HG03342 (cell line): Measurements from ENCODE around the gene MRPL38.
"Not testable (repeated sequence)": the region's sequence is repeated elsewhere in the genome, so short reads cannot be mapped to it uniquely, and the experiment has no call there.

Experiments
- ATAC-seq: cut with Tn5 transposase; IDR thresholded peaks from one replicate; pipeline ENCODE4 v1.9.1; 2021; ENCODE audit warnings: mild to moderate bottlenecking, moderate library complexity; ENCODE audit not compliant: unreplicated experiment

MRPL38 gene

GRCh38 chr17:75876938-75877751, 27.5 kb downstream of the MRPL38 start:
- ATAC-seq, result no peak

DNA sequence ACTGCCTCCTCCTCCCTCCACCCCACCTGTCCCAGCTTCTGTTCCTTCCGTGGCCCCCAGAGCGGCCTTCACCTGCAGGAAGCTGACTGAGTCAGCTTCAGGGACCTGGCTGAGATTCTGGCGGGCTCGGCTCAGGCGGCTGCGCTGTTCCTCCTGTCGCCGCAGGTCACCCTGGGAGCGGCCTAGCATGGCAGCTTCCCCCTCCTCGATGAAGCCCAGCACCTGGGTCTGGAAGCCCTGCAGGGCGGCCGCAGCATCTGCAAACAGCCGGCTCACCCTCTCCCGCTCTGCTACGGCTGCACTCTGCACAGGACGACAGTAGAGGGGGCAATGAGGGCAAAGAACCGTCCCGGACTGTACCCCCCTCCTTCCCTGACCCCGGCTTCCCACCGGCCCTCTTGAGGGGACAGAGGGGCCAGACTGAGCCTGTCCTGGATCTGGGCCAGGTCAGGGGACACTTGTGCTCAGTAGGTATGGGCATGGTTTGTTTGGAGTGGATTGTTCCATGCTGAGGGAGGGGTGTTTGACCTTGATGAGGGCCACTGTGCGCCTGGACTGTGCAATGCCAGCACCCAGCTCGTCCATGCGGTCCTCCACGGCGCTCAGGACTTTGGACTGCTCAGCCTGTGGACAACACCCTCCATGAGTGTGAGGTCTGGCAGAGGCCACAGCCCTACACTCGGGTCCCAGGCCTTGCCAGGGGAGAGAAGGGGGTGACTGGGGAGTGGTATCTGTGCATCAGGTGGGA, 28.3 kb downstream of the MRPL38 start:
- ATAC-seq, result no peak

DNA sequence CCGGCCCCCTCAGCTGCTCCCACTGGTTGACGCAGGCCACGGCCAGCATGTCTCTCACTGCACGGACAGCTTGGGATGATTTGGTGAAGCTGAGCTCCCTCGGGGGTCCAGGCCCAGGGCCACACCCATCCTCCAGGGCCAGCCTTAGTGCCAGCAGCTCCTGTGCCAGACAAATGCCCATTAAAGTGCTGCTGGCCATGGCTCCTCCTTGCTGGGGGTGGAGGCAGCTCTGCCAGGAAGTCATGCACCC, 28.8 kb downstream of the MRPL38 start:
- no peak for ATAC-seq

GRCh38 chr17:75875182-75875939, 29.3 kb downstream of the MRPL38 start:
- no peak for ATAC-seq

- ATAC-seq, result no peak
Observed at GRCh38 chr17:75874323-75875181, 30.1 kb downstream of the MRPL38 start.

- no peak for ATAC-seq
Observed at GRCh38 chr17:75873587-75874322, 30.9 kb downstream of the MRPL38 start.

DNA sequence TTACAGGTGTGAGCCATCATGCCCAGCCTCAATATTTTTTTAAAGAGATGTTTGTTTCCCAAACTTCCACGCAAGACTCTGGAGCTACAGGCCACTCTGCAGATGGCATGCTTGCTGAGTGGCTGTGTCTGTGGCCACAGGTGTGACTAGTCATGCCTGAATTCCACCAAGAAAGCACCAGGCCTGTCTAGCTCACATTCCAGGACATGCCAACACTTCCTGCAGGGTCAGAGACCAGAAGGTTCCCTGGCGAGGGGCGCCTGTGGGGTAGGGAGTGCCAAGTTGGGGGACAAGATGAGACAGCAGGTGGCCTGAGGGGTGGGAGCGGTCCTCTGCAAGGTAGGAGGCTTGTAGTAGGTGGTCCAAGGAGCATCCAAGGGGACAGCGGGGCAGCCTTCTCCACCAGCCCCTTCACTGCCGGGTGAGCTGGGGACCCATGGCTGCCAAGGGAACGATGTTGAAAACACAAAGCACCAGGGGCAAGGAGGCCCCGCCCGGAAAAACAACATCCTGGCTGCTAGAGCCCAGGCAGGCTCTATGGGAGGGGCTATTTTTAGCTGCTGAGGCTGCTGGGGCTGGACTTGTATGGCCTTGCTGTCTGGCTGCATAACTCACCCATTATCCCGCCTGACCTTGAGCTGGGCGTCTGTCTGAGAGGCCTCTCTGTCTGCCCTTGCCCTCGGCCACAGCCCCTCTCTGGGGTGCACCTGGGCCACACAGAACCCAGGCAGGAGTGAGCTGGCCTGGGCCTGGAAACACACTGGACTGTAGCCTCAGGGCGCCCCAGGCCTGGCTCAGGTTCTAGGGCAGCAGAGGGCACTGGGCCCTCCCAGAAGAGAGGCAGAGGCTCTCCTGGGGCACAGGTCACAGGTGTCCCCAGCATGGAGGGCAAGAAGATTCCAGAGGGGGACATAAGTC, 32.0 kb downstream of the MRPL38 start:
- ATAC-seq, result no peak

DNA sequence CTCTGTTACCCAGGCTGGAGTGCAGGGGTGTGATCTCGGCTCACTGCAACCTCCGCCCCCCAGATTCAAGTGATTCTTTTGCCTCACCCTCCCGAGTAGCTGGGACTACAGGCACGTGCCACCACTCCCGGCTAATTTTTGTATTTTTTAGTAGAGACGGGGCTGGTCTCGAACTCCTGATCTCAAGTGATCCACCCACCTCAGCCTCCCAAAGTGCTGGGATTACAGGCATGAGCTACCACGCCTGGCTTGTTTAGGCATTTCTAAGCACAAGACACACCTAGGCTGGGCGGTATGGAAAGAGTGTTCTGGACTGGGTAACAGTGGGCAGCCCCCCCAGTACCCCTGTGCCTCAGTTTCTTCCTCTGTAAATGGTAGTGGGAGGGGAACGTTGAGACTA, 34.5 kb downstream of the MRPL38 start:
- ATAC-seq, result not testable (repeated sequence)

DNA sequence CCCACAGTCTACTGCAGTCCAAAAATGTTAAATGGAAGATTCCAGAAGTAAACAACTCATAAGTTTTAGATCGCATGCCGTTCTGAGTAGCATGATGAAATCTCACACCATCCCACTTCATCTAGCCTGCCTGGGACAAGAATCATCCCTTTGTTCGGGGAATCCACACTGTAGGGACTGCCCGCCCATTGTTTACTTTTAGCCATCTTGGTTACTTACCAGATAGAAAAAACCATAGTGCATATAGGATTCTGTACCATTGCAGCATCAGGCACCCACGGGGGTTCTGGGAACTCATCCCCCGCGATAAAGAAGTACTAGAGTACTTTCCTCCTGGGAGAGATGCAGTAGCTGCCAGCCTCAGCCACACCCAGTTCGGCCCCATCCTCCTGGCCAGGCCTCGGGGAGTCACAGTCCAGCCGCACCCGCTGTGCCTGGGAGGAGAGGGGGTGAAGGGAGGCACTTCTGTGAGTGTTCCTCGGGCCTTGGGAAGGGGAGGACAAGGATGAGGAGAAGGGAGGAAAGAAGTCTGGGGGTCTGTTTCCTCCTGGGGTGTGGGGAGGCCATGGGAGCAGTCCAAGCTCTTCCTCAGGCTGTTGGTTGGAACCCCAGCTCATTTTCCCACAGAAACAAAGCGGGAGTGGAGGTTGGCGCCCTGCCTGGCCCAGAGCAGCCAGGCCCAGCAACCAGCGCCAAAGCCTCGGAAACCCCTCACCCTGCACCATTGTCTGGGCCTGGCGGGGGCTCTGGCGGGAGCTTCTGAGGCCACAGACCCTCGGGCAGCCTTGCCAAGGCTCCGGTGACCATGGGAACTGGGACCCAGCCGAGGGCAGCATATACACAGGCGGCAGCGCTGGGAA, 35.2 kb downstream of the MRPL38 start:
- ATAC-seq, result no peak

DNA sequence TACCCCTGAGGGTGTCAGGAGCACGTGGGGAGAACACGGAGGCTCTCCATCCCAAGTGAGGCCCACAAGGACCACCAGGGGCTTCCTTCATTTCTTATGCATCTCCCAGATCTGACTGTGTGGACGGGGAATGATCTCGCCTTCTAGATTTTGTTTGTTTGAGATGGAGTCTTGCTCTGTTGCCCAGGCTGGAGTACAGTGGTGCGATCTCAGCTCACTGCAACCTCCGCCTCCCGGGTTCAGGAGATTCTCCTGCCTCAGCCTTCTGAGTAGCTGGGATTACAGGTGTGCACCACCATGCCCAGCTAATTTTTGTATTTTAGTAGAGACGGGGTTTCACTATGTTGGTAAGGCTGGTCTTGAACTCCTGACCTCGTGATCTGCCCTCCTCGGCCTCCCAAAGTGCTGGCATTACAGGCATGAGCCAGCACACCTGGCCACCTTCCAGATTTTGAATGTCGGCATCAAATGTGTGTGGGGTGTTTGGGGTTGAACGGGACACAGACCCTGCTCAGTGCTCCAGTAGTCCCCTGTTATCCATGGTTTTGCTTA, 35.9 kb downstream of the MRPL38 start:
- not testable (repeated sequence) for ATAC-seq

- not testable (repeated sequence) for ATAC-seq
Observed at GRCh38 chr17:75865404-75866188, 39.1 kb downstream of the MRPL38 start.

- peak; percentile 15 for ATAC-seq
Observed at GRCh38 chr17:75864887-75865286, 39.8 kb downstream of the MRPL38 start.

- ATAC-seq, result peak; percentile 91
Observed at GRCh38 chr17:75864448-75864871, 40.2 kb downstream of the MRPL38 start.

DNA sequence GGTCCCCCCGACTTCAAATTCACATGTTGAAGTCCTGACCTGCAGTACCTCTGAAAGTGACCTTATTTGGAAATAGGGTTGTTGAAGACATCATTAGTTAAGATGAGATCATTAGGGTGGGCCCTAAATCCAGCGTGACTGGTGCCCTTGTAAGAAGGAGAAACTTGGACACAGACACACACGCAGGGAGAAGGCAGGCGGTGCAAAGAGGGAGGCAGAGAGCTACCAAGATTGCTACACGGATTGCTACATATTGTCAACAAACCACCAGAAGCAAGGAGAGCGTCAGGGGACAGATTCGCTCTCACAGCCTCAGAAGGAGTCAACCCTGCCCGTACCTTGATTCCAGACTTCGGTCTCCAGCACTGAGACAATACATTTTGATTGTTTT, 42.8 kb downstream of the MRPL38 start:
- no peak for ATAC-seq

DNA sequence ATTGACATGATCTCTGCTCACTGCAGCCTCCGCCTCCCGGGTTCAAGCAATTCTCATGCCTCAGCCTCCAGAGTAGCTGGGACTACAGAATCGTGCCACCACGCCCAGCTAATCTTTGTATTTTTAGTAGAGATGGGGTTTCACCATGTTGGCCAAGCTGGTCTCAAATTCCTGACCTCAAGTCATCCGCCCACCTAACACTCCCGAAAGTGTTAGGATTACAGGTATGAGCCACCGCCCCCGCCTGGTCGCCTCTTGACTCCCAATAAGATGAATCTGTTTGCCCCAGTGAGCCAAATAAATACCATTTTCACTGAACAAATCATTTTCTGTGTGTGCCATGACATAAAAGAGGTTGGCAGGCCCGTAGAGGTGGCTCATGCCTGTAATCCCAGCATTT, 45.3 kb downstream of the MRPL38 start:
- ATAC-seq, result not testable (repeated sequence)

- ATAC-seq, result peak; percentile 19
Observed at GRCh38 chr17:75856062-75856756, 48.5 kb downstream of the MRPL38 start.
